ENCODE results near the gene BICD1.

DNA sequence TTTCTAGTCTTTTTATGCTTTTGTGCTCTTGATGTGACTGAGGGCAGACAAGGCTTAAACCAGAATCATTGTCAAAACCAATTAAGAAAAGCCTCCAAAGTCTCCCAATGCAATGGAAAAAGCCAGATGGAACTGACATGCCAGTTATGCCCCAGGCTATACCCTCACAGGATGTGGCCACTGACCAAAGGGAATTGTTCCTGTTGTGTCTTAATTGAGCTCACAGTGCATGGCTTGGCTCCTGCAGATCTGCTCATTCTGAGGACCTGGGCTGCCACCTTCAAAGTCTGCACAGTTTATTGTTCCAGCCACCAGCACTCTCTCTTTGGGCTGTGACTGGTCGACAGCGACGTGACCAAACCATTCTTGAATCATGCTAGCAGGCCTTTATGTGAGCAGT, 17.1 kb upstream of the BICD1 start:
- TF ChIP-seq POLR2AphosphoS5 (IDR thresholded peaks at IDR 0.05; ENCODE audit: low read depth, low read length) (no peak), POLR2A (IDR thresholded peaks at IDR 0.05; ENCODE audit: low read depth, low read length) (no peak), TAF1 (IDR thresholded peaks at IDR 0.05; ENCODE audit: borderline replicate concordance, low read depth, low read length) (no peak)

Data from GM12892 (cell line).